ENCODE data around the gene ERCC6L.

Gene ERCC6L

GRCh38 chrX:72238721-72239475, at the start of gene ERCC6L:
ERCC6L (minus strand) TSS chrX:72239027; CDS start chrX:72238911, 116 bp downstream.
- in situ Hi-C loops (cut with HindIII; ENCODE audit: low sequenced_read_pairs), result no loop called here

- in situ Hi-C loops (cut with HindIII; ENCODE audit: low sequenced_read_pairs), result no loop called here
Observed at GRCh38 chrX:72282302-72282701, 43.5 kb upstream of the ERCC6L start.

GRCh38 chrX:72280321-72280845, 41.6 kb upstream of the ERCC6L start:
- in situ Hi-C loops (cut with HindIII; ENCODE audit: low sequenced_read_pairs), result no loop called here

- in situ Hi-C loops (cut with HindIII; ENCODE audit: low sequenced_read_pairs), result no loop called here
Observed at GRCh38 chrX:72276478-72276953, 37.7 kb upstream of the ERCC6L start.

GRCh38 chrX:72274526-72274925, 35.7 kb upstream of the ERCC6L start:
- in situ Hi-C loops (cut with HindIII; ENCODE audit: low sequenced_read_pairs), result no loop called here

- in situ Hi-C loops (cut with HindIII; ENCODE audit: low sequenced_read_pairs), result no loop called here
Observed at GRCh38 chrX:72273718-72274117, 34.9 kb upstream of the ERCC6L start.

- in situ Hi-C loops (cut with HindIII; ENCODE audit: low sequenced_read_pairs), result no loop called here
Observed at GRCh38 chrX:72272868-72273267, 34.0 kb upstream of the ERCC6L start.

- in situ Hi-C loops (cut with HindIII; ENCODE audit: low sequenced_read_pairs), result no loop called here
Observed at GRCh38 chrX:72271812-72272211, 33.0 kb upstream of the ERCC6L start.

- in situ Hi-C loops (cut with HindIII; ENCODE audit: low sequenced_read_pairs), result no loop called here
Observed at GRCh38 chrX:72271091-72271788, 32.4 kb upstream of the ERCC6L start.

- in situ Hi-C loops (cut with HindIII; ENCODE audit: low sequenced_read_pairs), result no loop called here
Observed at GRCh38 chrX:72270316-72270866, 31.6 kb upstream of the ERCC6L start.

GRCh38 chrX:72269671-72270251, 30.9 kb upstream of the ERCC6L start:
- in situ Hi-C loops (cut with HindIII; ENCODE audit: low sequenced_read_pairs), result no loop called here

- in situ Hi-C loops (cut with HindIII; ENCODE audit: low sequenced_read_pairs), result no loop called here
Observed at GRCh38 chrX:72268597-72269365, 30.0 kb upstream of the ERCC6L start.

GRCh38 chrX:72265263-72265662, 26.4 kb upstream of the ERCC6L start:
- in situ Hi-C loops (cut with HindIII; ENCODE audit: low sequenced_read_pairs), result no loop called here

GRCh38 chrX:72262077-72262476, 23.2 kb upstream of the ERCC6L start:
- in situ Hi-C loops (cut with HindIII; ENCODE audit: low sequenced_read_pairs), result no loop called here

GRCh38 chrX:72260448-72260847, 21.6 kb upstream of the ERCC6L start:
- in situ Hi-C loops (cut with HindIII; ENCODE audit: low sequenced_read_pairs), result no loop called here

- in situ Hi-C loops (cut with HindIII; ENCODE audit: low sequenced_read_pairs), result no loop called here
Observed at GRCh38 chrX:72258174-72258573, 19.3 kb upstream of the ERCC6L start.

GRCh38 chrX:72255864-72256263, 17.0 kb upstream of the ERCC6L start:
- in situ Hi-C loops (cut with HindIII; ENCODE audit: low sequenced_read_pairs), result no loop called here

- in situ Hi-C loops (cut with HindIII; ENCODE audit: low sequenced_read_pairs), result no loop called here
Observed at GRCh38 chrX:72255445-72255844, 16.6 kb upstream of the ERCC6L start.

GRCh38 chrX:72254816-72255215, 16.0 kb upstream of the ERCC6L start:
- in situ Hi-C loops (cut with HindIII; ENCODE audit: low sequenced_read_pairs), result no loop called here

- in situ Hi-C loops (cut with HindIII; ENCODE audit: low sequenced_read_pairs), result no loop called here
Observed at GRCh38 chrX:72253686-72254085, 14.9 kb upstream of the ERCC6L start.
